Activated CD4-positive, alpha-beta T cell treated with anti-CD3 and anti-CD28 coated beads for 36 hours (primary cell): Measurements from ENCODE around the gene LHFPL3. TPM values are rescaled to one million over a fixed set of nuclear protein-coding genes. Genes with fewer than 3 reads are reported as not detected.
"Not testable (repeated sequence)": the region's sequence is repeated elsewhere in the genome, so short reads cannot be mapped to it uniquely, and the experiment has no call there.

Experiments used
- ATAC-seq: fragments of 200-7000 bp; cut with Tn5 transposase; one replicate; pipeline ENCODE4 v1.10.0; 2021; ENCODE audit warnings: mild to moderate bottlenecking, moderate library complexity
- CTCF ChIA-PET: fragments of 350-600 bp; sonication (Branson Sonifier 250); formaldehyde crosslinking; loops from one replicate; lab custom pipeline; 2021; ENCODE audit warnings: antibody characterized with exemption; lab: Charles Lee
- POLR2A ChIA-PET: fragments of 350-600 bp; sonication (Branson Sonifier 250); formaldehyde crosslinking; loops from one replicate; lab custom pipeline; 2021; ENCODE audit warnings: antibody characterized with exemption, inconsistent platforms; lab: Charles Lee
- DNase-seq: peaks from one replicate; pipeline ENCODE4 v3.0.0-alpha.2; 2020
- H3K27ac Mint-ChIP-seq: one replicate; pipeline ENCODE4 v1.8.0; 2021; ENCODE audit warnings: mixed read lengths
- H3K27me3 Mint-ChIP-seq: one replicate; pipeline ENCODE4 v1.8.0; 2021; ENCODE audit warnings: mixed read lengths
- H3K36me3 Mint-ChIP-seq: one replicate; pipeline ENCODE4 v1.8.0; 2021; ENCODE audit warnings: low read depth, mixed read lengths
- H3K4me1 Mint-ChIP-seq: one replicate; pipeline ENCODE4 v1.8.0; 2021; ENCODE audit warnings: mixed read lengths
- H3K4me3 Mint-ChIP-seq: one replicate; pipeline ENCODE4 v1.8.0; 2021; ENCODE audit warnings: mild to moderate bottlenecking, moderate library complexity, mixed read lengths
- H3K9me3 Mint-ChIP-seq: one replicate; pipeline ENCODE4 v1.8.0; 2021; ENCODE audit warnings: low read depth, mixed read lengths
- intact Hi-C, 2 experiments: fragments of 100-400 bp; cut with DNase I in 1 of 2; cut with micrococcal nuclease in 1 of 2; formaldehyde crosslinking; loops; one replicate each; pipeline versions ENCODE4 v1.14.2 to v1.15.1; 2022 to 2024; cut with DNase I, micrococcal nuclease
- total RNA-seq, 2 experiments: library from RNA; stranded (reverse); gene quantifications; one replicate each; pipeline ENCODE4 v1.2.3, GENCODE V29; 2021

The LHFPL3 gene
- total RNA-seq, 2 experiments from 2014 or later: not detected

DNA sequence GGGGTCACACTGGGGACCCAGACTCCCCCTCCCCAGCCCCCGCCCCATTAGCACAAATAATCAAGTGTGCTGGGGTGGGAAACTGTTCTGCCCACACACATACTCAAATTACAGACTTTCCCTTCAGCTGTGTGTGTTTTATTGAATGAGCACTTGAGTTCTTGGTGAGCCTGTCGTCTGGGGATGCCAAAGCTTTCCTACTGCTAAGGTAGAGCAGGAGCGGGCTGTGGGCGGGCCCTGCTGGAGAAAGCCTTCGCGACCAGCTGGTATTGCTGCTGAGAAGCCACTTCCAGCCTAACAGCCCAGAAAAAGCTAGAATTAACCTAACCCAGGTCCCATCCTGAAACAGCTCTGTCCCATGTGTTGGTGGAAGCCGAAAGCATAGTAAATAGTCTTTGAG is 598.7 kb downstream of the LHFPL3 start:
- H3K9me3 Mint-ChIP-seq: no peaks in the 10 kb centered on the region
- no peak overlapping the region for H3K27ac Mint-ChIP-seq
- ATAC-seq (no peak), DNase-seq (no peak)
- intact Hi-C loops: no loop called here
- peaks cover 4% of the 10 kb centered on the region for H3K4me1 Mint-ChIP-seq
- H3K4me3 Mint-ChIP-seq: no peak overlapping the region
- POLR2A ChIA-PET: no interaction called here
- H3K36me3 Mint-ChIP-seq: no peaks in the 10 kb centered on the region
- CTCF ChIA-PET: interaction anchor here (0.6 to 1.7 kb wide), 7 partner anchors 9 to 182 kb away, joined by 3 to 13 read pairs (median 4); no protein-coding TSS in a partner anchor
- no peaks in the 10 kb centered on the region for H3K27me3 Mint-ChIP-seq

- DNase-seq (no peak), ATAC-seq (no peak)
- Mint-ChIP-seq H3K4me1 (no peaks in the 10 kb centered on the region), H3K9me3 (no peaks in the 10 kb centered on the region), H3K27me3 (no peaks in the 10 kb centered on the region), H3K27ac (no peak overlapping the region), H3K4me3 (no peak overlapping the region), H3K36me3 (no peaks in the 10 kb centered on the region)
- CTCF ChIA-PET: interaction anchor here (1.3 to 1.5 kb wide), 2 partner anchors 10 to 46 kb away, joined by 4 to 8 read pairs; no protein-coding TSS in a partner anchor
- POLR2A ChIA-PET: no interaction called here
- intact Hi-C loops: no loop called here
Measured at GRCh38 chr7:104928721-104929400, 600.5 kb downstream of the LHFPL3 start.

DNA sequence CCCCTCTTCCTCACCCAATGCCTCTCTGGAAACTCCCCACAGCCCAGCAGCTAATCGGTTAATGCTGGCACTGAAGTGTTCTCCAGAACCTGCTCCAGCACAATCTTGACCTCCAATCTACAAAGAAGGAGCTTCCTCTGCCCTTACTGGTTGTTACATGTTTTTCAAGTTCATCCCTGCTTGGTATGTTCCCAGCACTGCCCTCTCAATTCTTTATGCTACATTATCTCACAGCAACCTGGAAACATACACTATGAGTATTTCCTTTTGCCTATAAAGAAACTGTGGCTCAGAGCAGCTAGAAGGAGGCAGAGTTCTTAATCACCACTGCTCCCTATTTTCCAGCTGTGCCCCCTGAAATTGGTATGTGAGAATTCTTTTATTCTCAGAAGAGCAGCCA is 601.5 kb downstream of the LHFPL3 start:
- H3K36me3 Mint-ChIP-seq: no peaks in the 10 kb centered on the region
- no peak for DNase-seq
- H3K27ac Mint-ChIP-seq: no peak overlapping the region
- H3K27me3 Mint-ChIP-seq: no peaks in the 10 kb centered on the region
- POLR2A ChIA-PET: no interaction called here
- intact Hi-C loops: no loop called here
- ATAC-seq: no peak
- CTCF ChIA-PET: interaction anchor here (1.3 to 1.5 kb wide), 2 partner anchors 11 to 47 kb away, joined by 4 to 8 read pairs; no protein-coding TSS in a partner anchor
- H3K4me3 Mint-ChIP-seq: no peak overlapping the region
- no peaks in the 10 kb centered on the region for H3K4me1 Mint-ChIP-seq
- no peaks in the 10 kb centered on the region for H3K9me3 Mint-ChIP-seq

- Mint-ChIP-seq H3K4me1 (no peaks in the 10 kb centered on the region), H3K27ac (peak overlapping the region; percentile 11), H3K4me3 (no peak overlapping the region), H3K36me3 (no peaks in the 10 kb centered on the region), H3K9me3 (no peaks in the 10 kb centered on the region), H3K27me3 (no peaks in the 10 kb centered on the region)
- ChIA-PET CTCF (interaction anchor here (0.7 kb wide), 1 partner anchor 397 kb away, joined by 4 read pairs; no protein-coding TSS in a partner anchor), POLR2A (interaction anchor here (0.9 kb wide), 1 partner anchor 9 kb away, joined by 8 read pairs; no protein-coding TSS in a partner anchor)
- no peak for ATAC-seq
- no peak for DNase-seq
- intact Hi-C loops: no loop called here
Measured at GRCh38 chr7:104931181-104931781, 602.9 kb downstream of the LHFPL3 start.

DNA sequence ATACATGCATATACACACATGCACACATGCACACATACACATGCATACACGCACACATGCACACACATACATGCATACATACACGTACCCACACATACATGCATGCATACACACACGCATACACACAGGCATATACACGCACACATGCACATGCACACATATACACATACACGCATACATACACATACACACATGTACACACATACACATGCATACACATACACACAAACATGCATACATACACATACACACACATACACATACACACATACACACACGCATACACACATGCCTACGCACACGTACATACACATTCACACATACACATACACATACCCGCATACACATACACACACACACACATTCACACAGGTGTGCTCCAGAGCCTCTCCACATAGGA is 604.6 kb downstream of the LHFPL3 start:
- H3K4me3 Mint-ChIP-seq: no peak overlapping the region
- no peaks in the 10 kb centered on the region for H3K27me3 Mint-ChIP-seq
- no peak overlapping the region for H3K27ac Mint-ChIP-seq
- ATAC-seq: no peak
- H3K9me3 Mint-ChIP-seq: no peaks in the 10 kb centered on the region
- CTCF ChIA-PET: interaction anchor here (1.5 kb wide), 1 partner anchor 46 kb away, joined by 5 read pairs; no protein-coding TSS in a partner anchor
- no peaks in the 10 kb centered on the region for H3K4me1 Mint-ChIP-seq
- POLR2A ChIA-PET: interaction anchor here (1.1 kb wide), 1 partner anchor 49 kb away, joined by 4 read pairs; no protein-coding TSS in a partner anchor
- H3K36me3 Mint-ChIP-seq: no peaks in the 10 kb centered on the region
- no peak for DNase-seq
- intact Hi-C loops: no loop called here

DNA sequence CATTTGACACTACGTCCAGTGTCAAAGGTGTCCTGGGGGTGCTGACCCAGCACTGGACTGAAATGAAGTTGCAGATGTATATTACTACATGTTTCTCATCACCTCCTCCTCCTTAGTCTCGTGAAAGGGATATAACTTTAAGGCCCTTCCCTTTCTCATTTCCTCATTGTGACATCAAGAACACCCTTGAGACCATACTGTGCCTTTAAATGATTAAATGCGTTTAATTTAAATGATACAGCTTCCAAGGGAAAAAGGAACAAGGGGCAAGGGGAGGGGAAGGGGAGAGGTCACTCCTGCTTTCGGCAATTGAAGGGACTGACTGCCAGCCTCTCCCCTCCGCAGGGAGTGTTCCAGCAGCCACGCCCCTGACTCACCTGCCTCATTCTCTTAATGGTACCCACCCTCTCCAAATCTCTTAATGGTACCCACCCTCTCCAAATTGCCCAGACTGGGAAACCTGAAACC is 605.2 kb downstream of the LHFPL3 start:
- no peaks in the 10 kb centered on the region for H3K4me1 Mint-ChIP-seq
- POLR2A ChIA-PET: no interaction called here
- no peak for DNase-seq
- H3K4me3 Mint-ChIP-seq: no peak overlapping the region
- H3K27me3 Mint-ChIP-seq: no peaks in the 10 kb centered on the region
- H3K27ac Mint-ChIP-seq: no peak overlapping the region
- no peak for ATAC-seq
- no peaks in the 10 kb centered on the region for H3K9me3 Mint-ChIP-seq
- CTCF ChIA-PET: interaction anchor here (1.5 kb wide), 1 partner anchor 46 kb away, joined by 5 read pairs; no protein-coding TSS in a partner anchor
- intact Hi-C loops: no loop called here
- H3K36me3 Mint-ChIP-seq: no peaks in the 10 kb centered on the region

- Mint-ChIP-seq H3K36me3 (no peaks in the 10 kb centered on the region), H3K27ac (no peak overlapping the region), H3K4me1 (peaks cover 8% of the 10 kb centered on the region), H3K9me3 (no peaks in the 10 kb centered on the region), H3K27me3 (no peaks in the 10 kb centered on the region), H3K4me3 (no peak overlapping the region)
- intact Hi-C loops: no loop called here
- ATAC-seq (no peak), DNase-seq (no peak)
- CTCF ChIA-PET: interaction anchor here (0.6 kb wide), 1 partner anchor 15 kb away, joined by 4 read pairs; no protein-coding TSS in a partner anchor
- POLR2A ChIA-PET: no interaction called here
Measured at GRCh38 chr7:104934665-104935064, 606.3 kb downstream of the LHFPL3 start.

- no peaks in the 10 kb centered on the region for H3K9me3 Mint-ChIP-seq
- no peak overlapping the region for H3K4me3 Mint-ChIP-seq
- no peaks in the 10 kb centered on the region for H3K27me3 Mint-ChIP-seq
- POLR2A ChIA-PET: no interaction called here
- intact Hi-C loops: no loop called here
- CTCF ChIA-PET: interaction anchor here (0.6 kb wide), 1 partner anchor 16 kb away, joined by 4 read pairs; no protein-coding TSS in a partner anchor
- no peak for ATAC-seq
- DNase-seq: no peak
- no peak overlapping the region for H3K27ac Mint-ChIP-seq
- H3K36me3 Mint-ChIP-seq: no peaks in the 10 kb centered on the region
- H3K4me1 Mint-ChIP-seq: peaks cover 8% of the 10 kb centered on the region
Measured at GRCh38 chr7:104935276-104935675, 606.9 kb downstream of the LHFPL3 start.

DNA sequence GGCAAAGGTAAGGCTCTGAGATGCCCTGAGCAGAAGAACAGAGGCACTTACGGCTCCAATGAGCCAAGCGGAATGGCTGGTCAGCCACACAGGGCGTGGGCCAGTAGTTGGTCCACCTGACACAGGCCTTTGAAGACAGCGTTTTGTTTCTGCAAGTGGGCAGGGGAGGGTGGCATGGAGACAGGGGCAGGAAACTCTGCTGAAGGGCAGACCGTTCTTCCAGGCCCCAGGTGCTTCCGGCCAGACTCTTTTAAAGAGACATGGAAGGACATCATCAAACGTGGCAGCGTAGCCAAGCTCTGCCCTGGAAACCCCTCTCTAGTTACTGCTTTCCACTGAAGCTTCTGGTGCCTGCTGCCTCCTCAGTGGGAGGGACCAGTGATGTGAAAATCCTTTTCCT is 608.1 kb downstream of the LHFPL3 start:
- H3K27me3 Mint-ChIP-seq: no peaks in the 10 kb centered on the region
- no peaks in the 10 kb centered on the region for H3K9me3 Mint-ChIP-seq
- H3K27ac Mint-ChIP-seq: no peak overlapping the region
- peaks cover 18% of the 10 kb centered on the region for H3K4me1 Mint-ChIP-seq
- ChIA-PET POLR2A (no interaction called here), CTCF (no interaction called here)
- no peak for DNase-seq
- no peak for ATAC-seq
- intact Hi-C loops: no loop called here
- peaks cover 10% of the 10 kb centered on the region for H3K36me3 Mint-ChIP-seq
- H3K4me3 Mint-ChIP-seq: no peak overlapping the region

DNA sequence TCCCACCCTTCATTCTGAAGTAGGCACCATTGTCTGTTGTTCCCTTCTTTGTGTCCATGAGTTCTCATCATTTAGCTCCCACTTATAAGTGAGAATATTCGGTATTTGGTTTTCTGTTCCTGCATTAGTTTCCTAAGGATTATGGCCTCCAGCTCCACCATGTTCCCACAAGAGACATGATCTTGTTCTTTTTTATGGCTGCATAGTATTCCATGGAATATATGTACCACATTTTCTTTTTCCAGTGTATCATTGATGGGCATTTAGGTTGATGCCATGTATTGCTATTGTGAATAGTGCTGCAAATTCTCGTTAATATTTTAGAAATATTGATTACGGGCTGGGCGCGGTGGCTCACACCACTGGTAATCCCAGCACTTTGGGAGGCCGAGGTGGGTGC is 609.1 kb downstream of the LHFPL3 start:
- H3K4me3 Mint-ChIP-seq, H3K27ac Mint-ChIP-seq, intact Hi-C loops, DNase-seq, H3K27me3 Mint-ChIP-seq, H3K9me3 Mint-ChIP-seq, ATAC-seq: not testable (repeated sequence)
- CTCF ChIA-PET: interaction anchor here (1.5 kb wide), 1 partner anchor 15 kb away, joined by 6 read pairs; no protein-coding TSS in a partner anchor
- peaks cover 20% of the 10 kb centered on the region for H3K4me1 Mint-ChIP-seq
- H3K36me3 Mint-ChIP-seq: peaks cover 18% of the 10 kb centered on the region
- POLR2A ChIA-PET: interaction anchor here (0.7 kb wide), 1 partner anchor 76 kb away, joined by 3 read pairs; the partner anchor contains the start of gene KMT2E

- Mint-ChIP-seq H3K36me3 (peaks cover 27% of the 10 kb centered on the region), H3K27ac (no peak overlapping the region), H3K4me1 (peaks cover 33% of the 10 kb centered on the region), H3K27me3 (no peaks in the 10 kb centered on the region), H3K4me3 (no peak overlapping the region), H3K9me3 (no peaks in the 10 kb centered on the region)
- intact Hi-C loops: no loop called here
- DNase-seq (no peak), ATAC-seq (no peak)
- ChIA-PET POLR2A (no interaction called here), CTCF (interaction anchor here (0.6 to 1.7 kb wide), 5 partner anchors 12 to 392 kb away, joined by 3 to 6 read pairs (median 5); no protein-coding TSS in a partner anchor)
Measured at GRCh38 chr7:104938741-104939390, 610.5 kb downstream of the LHFPL3 start.
